Peyer's patch (tissue), 4 donors: ENCODE results near the gene RAP1GAP. TPM values are rescaled to one million over a fixed set of nuclear protein-coding genes. Genes with fewer than 3 reads are reported as not detected.

Source experiments
- DNase-seq, 3 donors: peaks; one replicate each; pipeline ENCODE4 v3.0.0-alpha.2; 2017 to 2019
- H3K27ac ChIP-seq, 4 donors: fragments of 200-600 bp; sonication (generic); one replicate each; pipeline ENCODE4 v1.5.1; 2016 to 2019
- H3K27me3 ChIP-seq, 2 donors: fragments of 200-600 bp; sonication (generic); one replicate each; pipeline ENCODE4 v1.5.1; 2019
- H3K36me3 ChIP-seq, 3 donors: fragments of 200-600 bp; sonication (generic); one replicate each; pipeline ENCODE4 v1.5.1; 2016 to 2019
- H3K4me1 ChIP-seq, 4 donors: fragments of 200-600 bp; sonication (generic); one replicate each; pipeline ENCODE4 v1.5.1; 2016 to 2019
- H3K4me3 ChIP-seq, 4 donors: fragments of 200-600 bp; sonication (generic); 1 replicate in 3 of 4; 2 replicates in 1 of 4; pipeline ENCODE4 v1.5.1; 2016 to 2019; ENCODE audit warnings: mild to moderate bottlenecking in 1 of 4
- H3K9me3 ChIP-seq, 4 donors: fragments of 200-600 bp; sonication (generic); one replicate each; pipeline ENCODE4 v1.5.1; 2016 to 2019; ENCODE audit warnings: mild to moderate bottlenecking in 1 of 4
- POLR2A ChIP-seq, 2 donors: fragments of 450-650 bp; IDR thresholded peaks; one replicate each; pipeline ENCODE4 v1.5.1; 2017; ENCODE audit warnings: antibody characterized with exemption in 2 of 2, mild to moderate bottlenecking in 2 of 2, moderate library complexity in 2 of 2
- total RNA-seq, 4 donors: library from RNA; depleted of rRNA; stranded (reverse); fragments of >200 nt; gene quantifications; one replicate each; pipeline ENCODE4 v1.1.0, GENCODE V29; 2016
- TF ChIP-seq, protein P1 (sequence below), 6 experiments: fragments of 450-650 bp in 4 of 6; fragments of 200-600 bp in 2 of 6; sonication (generic) in 1 of 6; IDR thresholded peaks; one replicate each; pipeline ENCODE4 v1.5.1; 2017 to 2019; ENCODE audit warnings: antibody characterized with exemption in 6 of 6, mild to moderate bottlenecking in 3 of 6, moderate library complexity in 1 of 6

The RAP1GAP gene
- total RNA-seq, 4 donors from 2014 or later: 32.2 to 65.3 (median 57.0) TPM

DNA sequence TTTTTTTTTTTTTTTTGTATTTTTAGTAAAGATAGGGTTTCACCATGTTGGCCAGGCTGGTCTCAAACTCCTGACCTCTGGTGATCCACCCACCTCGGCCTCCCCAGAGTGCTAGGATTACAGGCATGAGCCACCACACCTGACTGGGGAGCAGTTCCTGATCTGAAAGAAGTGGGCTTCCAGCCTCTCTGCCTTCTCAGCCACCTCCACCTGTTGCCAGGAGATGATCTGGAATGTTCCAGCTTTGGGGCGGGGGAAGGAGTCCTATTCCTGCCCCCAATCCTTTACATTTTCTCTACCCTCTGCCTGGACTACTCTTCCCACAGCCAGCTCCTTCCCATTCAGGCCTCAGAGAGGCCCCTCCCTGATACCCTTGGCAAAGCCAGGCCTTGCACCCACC, 28.1 kb downstream of the RAP1GAP start:
- Histone ChIP-seq H3K9me3 (no peaks in the 10 kb centered on the region), H3K27me3 (no peaks in the 10 kb centered on the region), H3K36me3 (no peaks in the 10 kb centered on the region), H3K4me1 (peaks cover 0 to 17% (median 0%) of the 10 kb centered on the region in 4 donors), H3K4me3 (no peak overlapping the region), H3K27ac (no peak overlapping the region)
- no peak for DNase-seq
- TF ChIP-seq POLR2A (IDR thresholded peaks at IDR 0.05): no peak
- TF ChIP-seq, protein P1, sequence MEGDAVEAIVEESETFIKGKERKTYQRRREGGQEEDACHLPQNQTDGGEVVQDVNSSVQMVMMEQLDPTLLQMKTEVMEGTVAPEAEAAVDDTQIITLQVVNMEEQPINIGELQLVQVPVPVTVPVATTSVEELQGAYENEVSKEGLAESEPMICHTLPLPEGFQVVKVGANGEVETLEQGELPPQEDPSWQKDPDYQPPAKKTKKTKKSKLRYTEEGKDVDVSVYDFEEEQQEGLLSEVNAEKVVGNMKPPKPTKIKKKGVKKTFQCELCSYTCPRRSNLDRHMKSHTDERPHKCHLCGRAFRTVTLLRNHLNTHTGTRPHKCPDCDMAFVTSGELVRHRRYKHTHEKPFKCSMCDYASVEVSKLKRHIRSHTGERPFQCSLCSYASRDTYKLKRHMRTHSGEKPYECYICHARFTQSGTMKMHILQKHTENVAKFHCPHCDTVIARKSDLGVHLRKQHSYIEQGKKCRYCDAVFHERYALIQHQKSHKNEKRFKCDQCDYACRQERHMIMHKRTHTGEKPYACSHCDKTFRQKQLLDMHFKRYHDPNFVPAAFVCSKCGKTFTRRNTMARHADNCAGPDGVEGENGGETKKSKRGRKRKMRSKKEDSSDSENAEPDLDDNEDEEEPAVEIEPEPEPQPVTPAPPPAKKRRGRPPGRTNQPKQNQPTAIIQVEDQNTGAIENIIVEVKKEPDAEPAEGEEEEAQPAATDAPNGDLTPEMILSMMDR (IDR thresholded peaks at IDR 0.05): no peak

DNA sequence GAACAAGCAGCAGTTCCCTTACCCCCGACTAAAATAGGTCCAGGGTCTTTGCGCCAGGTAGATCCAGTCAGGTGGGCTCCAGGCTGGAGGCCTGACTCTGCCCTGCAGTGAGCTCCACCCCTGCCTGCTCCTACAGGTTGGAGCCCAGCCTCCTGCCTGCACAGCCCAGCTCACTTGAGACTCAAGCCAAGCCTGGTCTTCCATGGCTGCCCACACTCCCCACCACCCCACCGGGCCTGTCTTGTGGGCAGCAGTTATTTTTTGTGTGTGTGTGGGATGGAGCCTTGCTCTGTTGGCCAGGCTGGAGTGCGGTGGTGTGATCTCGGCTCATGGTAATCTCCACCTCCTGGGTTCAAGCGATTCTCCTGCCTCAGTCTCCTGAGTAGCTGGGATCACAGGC, 28.5 kb downstream of the RAP1GAP start:
- no peaks in the 10 kb centered on the region for H3K9me3 ChIP-seq
- H3K36me3 ChIP-seq: no peaks in the 10 kb centered on the region
- H3K27ac ChIP-seq: no peak overlapping the region
- no peak overlapping the region for H3K4me3 ChIP-seq
- H3K4me1 ChIP-seq: peaks cover 0 to 17% (median 0%) of the 10 kb centered on the region in 4 donors
- no peak for DNase-seq
- no peaks in the 10 kb centered on the region for H3K27me3 ChIP-seq
- TF ChIP-seq POLR2A (IDR thresholded peaks at IDR 0.05): no peak
- TF ChIP-seq, protein P1 (IDR thresholded peaks at IDR 0.05): no peak

DNA sequence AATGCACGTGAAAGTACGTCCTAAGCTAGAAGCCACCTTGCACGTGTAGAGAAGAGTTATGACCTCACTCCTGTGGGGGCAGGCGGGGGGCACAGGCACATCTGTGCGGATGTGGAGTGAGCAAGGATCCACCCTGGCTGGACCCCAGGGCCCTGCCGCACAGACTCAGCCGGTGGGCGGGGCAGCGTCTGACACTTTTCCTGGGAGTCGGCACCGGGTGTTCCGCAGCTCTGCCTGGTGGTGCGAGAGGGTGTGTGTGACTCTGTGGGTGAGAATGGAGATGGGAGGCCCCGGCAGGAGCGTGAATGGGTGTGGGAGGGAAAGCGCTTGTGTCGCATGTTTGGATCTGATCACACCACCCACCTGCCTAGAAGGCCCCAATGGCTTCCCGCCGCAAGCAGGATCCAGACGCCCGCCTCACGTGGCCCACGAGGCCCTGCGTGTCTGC, 29.5 kb downstream of the RAP1GAP start:
- peak in 1 of 3 donors; percentile 72 for DNase-seq
- TF ChIP-seq, protein P1 (IDR thresholded peaks at IDR 0.05): no peak
- TF ChIP-seq POLR2A (IDR thresholded peaks at IDR 0.05): no peak
- H3K4me1 ChIP-seq: peaks cover 0 to 17% (median 0%) of the 10 kb centered on the region in 4 donors
- no peaks in the 10 kb centered on the region for H3K27me3 ChIP-seq
- H3K36me3 ChIP-seq: no peaks in the 10 kb centered on the region
- H3K27ac ChIP-seq: peak overlapping the region in 2 of 4 donors; percentile 28 to 66
- no peaks in the 10 kb centered on the region for H3K9me3 ChIP-seq
- H3K4me3 ChIP-seq: no peak overlapping the region

DNA sequence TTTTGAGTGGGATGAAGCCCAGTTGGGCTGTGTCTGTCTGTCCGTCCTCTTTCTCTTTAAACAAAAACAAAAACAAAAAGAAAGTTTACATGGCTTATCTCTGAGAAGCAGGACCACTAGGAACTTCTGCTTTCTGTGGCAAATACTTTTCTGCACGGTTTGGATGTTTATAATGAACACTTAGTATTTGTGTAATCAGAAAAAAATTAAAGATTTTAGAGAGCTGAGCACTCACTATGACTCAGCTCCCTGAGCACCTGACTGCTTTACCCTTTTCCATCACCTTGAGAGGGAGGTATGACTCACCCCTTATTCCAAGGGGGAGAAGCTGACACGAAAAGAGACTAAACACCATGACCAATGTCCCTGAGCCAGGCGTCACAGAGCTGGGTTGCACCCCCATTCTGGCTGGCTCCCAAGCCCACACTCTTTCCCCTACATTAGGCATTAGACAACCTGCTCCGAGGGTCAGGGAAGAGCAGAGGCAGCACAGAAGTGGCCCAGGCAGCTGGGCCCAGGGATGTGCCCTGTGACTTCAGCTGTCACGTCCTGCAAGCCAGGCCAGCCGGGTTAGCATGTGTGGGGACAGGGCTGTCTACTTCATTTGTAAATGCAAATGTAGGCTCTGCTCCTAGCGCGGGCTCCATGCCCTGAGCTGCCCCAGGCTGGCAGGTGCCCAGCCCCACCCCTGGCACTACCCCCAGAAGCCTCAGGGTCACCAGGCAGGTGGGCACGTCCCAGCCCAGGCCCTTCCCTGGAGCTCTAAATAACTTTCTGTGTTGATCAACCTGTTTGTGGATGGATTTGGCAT, 30.4 kb downstream of the RAP1GAP start:
- H3K4me1 ChIP-seq: peaks cover 0 to 17% (median 0%) of the 10 kb centered on the region in 4 donors
- no peaks in the 10 kb centered on the region for H3K9me3 ChIP-seq
- no peaks in the 10 kb centered on the region for H3K36me3 ChIP-seq
- TF ChIP-seq POLR2A (IDR thresholded peaks at IDR 0.05): no peak
- TF ChIP-seq, protein P1 (IDR thresholded peaks at IDR 0.05): no peak
- no peaks in the 10 kb centered on the region for H3K27me3 ChIP-seq
- H3K4me3 ChIP-seq: no peak overlapping the region
- peak overlapping the region in 3 of 4 donors; percentile 22 to 66 (median 28) for H3K27ac ChIP-seq
- DNase-seq: peak in 1 of 3 donors; percentile 59

DNA sequence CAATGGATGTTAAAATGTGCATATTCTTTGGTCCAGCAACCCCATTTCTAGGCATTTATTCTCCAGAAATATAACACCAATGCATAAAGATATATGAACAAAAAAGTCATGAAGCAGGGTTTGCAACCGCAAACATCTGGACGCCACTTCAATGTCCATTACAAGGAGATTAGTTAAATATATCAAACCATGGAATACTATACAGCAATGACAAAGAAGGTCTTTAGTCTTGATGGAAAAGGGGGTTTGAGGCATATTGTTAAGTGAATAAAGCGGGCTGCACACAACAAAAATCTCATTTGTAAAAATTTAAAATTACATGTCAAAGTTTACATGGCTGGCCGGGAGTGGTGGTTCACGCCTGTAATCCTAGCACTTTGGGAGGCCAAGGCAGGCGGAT, 31.6 kb downstream of the RAP1GAP start:
- Histone ChIP-seq H3K4me1 (peaks cover 0 to 17% (median 0%) of the 10 kb centered on the region in 4 donors), H3K27me3 (no peaks in the 10 kb centered on the region), H3K36me3 (no peaks in the 10 kb centered on the region), H3K9me3 (no peaks in the 10 kb centered on the region), H3K27ac (no peak overlapping the region), H3K4me3 (no peak overlapping the region)
- DNase-seq: no peak
- no peak for TF ChIP-seq POLR2A (IDR thresholded peaks at IDR 0.05)
- TF ChIP-seq, protein P1 (IDR thresholded peaks at IDR 0.05): no peak
